22Rv1 (cell line): Measurements from ENCODE around the gene FGD2.

Source experiments
- H3K27ac ChIP-seq: fragments of 450-650 bp; 2 replicates; pipeline ENCODE4 v1.5.1; 2017
- ZFX ChIP-seq: fragments of 450-650 bp; IDR thresholded peaks from 2 replicates; pipeline ENCODE4 v1.6.1; 2017; ENCODE audit warnings: antibody characterized with exemption, borderline replicate concordance
- TF ChIP-seq, protein P1 (sequence below): fragments of 450-650 bp; IDR thresholded peaks from 2 replicates; pipeline ENCODE4 v1.5.1; 2017; ENCODE audit warnings: mild to moderate bottlenecking

Gene FGD2

DNA sequence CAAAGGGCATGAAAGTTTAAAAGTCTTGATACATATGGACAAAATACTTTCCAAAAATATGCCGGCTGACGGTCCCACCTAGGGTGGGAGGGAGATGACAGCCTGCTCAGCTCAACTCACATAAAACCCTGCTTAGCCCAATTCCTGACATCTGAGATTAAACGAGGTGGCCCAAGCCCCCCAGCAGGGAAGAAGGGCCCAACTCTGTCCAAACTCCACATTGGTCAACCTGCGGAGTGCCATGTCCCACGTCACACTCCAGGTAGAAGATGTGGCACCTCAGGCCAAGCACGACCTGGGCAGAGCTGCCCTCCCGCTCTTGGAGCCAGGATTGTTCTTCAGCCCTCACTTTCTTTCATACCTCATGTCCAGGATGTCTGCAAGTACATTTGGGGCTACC is 48.2 kb downstream of the FGD2 start:
- TF ChIP-seq ZFX, result no peak
- TF ChIP-seq, protein P1, sequence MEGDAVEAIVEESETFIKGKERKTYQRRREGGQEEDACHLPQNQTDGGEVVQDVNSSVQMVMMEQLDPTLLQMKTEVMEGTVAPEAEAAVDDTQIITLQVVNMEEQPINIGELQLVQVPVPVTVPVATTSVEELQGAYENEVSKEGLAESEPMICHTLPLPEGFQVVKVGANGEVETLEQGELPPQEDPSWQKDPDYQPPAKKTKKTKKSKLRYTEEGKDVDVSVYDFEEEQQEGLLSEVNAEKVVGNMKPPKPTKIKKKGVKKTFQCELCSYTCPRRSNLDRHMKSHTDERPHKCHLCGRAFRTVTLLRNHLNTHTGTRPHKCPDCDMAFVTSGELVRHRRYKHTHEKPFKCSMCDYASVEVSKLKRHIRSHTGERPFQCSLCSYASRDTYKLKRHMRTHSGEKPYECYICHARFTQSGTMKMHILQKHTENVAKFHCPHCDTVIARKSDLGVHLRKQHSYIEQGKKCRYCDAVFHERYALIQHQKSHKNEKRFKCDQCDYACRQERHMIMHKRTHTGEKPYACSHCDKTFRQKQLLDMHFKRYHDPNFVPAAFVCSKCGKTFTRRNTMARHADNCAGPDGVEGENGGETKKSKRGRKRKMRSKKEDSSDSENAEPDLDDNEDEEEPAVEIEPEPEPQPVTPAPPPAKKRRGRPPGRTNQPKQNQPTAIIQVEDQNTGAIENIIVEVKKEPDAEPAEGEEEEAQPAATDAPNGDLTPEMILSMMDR, result no peak
- H3K27ac ChIP-seq, result no peak overlapping the region

DNA sequence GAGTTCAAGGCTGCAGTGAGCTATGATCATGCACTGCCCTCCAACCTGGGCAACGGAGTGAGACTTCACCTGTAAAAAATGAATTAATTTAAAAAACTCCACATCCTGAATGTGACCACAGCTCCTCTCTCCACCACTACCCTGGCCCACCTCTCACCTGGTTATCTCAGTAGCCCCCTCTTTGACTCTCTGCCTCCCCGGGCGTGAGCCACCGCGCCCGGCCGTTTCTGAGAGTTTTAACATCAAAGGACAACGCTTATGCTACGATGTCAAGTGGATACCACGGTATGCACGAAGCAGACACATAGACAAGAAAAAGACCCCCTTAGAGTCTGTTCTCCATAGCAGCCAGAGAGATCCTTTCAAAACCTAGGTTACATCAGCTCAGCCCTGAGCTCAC is 48.7 kb downstream of the FGD2 start:
- TF ChIP-seq, protein P1, result no peak
- no peak for TF ChIP-seq ZFX
- no peak overlapping the region for H3K27ac ChIP-seq

DNA sequence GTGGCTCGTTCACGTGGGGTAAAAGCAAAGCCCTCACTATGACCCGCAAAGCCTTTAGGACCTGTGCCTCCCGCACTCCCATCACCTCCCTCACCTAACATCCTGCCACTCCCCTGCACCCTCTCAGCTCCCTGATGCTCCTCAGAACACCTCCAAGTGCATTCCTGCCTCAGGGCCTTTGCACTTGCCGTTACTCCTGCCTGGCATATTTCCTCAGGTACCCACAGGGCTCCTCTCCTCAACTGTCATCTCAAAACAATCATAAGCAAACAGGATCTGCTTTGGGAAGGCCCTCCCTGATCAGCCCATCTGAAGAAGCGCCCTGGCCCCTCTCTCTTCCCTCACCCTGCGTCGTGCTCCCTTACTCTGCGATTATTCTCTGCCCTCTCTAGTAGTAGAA is 49.1 kb downstream of the FGD2 start:
- TF ChIP-seq ZFX, result no peak
- TF ChIP-seq, protein P1, result no peak

DNA sequence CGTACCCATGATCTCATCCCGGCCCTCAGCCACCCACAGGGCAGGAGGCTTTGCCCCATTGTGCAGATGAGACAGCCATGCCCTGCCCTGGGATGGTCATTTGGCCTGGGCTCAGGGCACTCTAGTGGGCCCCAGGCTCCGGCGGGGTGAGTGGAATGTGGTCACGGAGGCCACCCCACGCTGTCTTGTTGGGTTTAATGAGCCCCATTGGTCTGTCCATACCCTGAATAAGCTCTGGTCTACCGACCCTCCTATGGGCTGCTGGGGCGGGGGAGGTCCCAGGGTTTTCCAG is 50.6 kb downstream of the FGD2 start:
- H3K27ac ChIP-seq, result no peak overlapping the region
- no peak for TF ChIP-seq ZFX
- TF ChIP-seq, protein P1, result no peak

More for the DNA sequence above, 49.1 kb downstream of the FGD2 start:
- H3K27ac ChIP-seq, result no peak overlapping the region

DNA sequence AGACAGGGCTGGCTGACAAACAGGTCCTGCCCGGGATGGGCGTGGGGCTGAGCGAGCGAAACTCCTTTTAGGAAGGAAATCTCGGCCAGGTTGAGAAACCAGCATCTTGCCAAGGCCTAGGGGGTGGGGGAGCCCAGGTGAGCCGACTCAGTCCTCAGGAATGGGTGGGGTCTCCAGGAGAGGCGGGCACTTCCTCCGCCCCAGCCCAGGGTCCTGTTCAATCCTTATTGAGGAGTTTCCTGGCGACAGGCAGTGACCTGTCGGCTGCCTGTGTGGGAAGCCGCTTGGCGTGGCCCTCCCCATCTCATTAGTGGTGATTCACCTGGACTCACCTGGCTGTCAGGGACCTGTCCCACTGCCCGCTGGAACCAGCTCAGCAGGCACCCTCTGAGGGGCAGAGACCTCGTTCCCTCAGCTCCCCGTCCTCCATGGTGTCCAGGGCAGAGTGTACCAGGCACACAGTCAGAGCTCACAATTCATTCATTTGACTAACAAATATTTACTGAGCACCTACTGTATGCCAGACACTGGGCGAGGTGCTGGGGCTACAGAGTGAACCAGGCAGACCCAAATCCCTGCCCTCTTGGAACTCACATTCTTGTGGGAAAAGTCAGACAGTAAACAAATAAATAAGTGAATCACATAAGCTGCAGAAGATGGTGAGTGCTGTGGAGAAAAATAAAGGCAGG is 51.1 kb downstream of the FGD2 start:
- TF ChIP-seq ZFX, result no peak
- TF ChIP-seq, protein P1, result no peak
- no peak overlapping the region for H3K27ac ChIP-seq

DNA sequence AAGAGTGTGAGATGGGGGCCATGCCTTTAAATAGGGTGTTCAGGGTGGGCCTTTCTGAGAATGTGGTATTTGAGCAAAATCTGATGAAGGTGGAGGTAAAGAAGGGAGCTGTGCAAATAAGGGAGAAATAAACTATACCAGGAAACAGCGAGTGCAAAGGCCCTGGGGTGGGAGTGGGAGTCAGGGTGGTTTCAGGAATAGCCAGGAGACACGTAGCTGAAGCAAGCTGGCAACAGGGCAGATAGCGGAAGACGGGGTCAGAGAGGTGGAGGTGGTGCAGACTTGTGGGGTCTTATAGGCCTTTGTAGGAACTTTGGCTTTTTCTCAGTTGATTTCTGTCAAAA is 51.6 kb downstream of the FGD2 start:
- no peak for TF ChIP-seq ZFX
- TF ChIP-seq, protein P1, result no peak
- H3K27ac ChIP-seq, result no peak overlapping the region

DNA sequence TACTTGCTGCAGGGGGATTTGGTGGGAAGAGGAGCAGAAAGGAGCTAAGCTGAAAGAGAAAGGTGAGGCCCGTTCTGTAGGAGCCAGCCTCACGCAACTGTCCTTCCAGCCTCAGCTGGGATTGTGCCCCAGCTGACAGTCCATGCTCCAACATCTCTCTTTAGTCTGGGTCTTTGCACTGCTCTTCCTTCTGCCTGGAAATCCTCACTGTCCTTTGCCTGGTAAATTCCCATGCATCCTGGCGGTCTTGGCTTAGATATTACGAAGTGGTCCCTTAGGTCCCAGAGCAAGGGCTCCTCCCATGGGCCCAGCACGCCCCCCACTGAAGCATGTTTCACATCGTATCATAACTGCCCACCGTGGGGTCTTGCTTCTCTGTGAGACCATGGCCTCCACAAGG is 52.2 kb downstream of the FGD2 start:
- no peak for TF ChIP-seq ZFX
- TF ChIP-seq, protein P1, result no peak
- no peak overlapping the region for H3K27ac ChIP-seq
